HG03064 (cell line): Measurements from ENCODE around the gene GRHL3.

Experiments used
- ATAC-seq: cut with Tn5 transposase; IDR thresholded peaks from one replicate; pipeline ENCODE4 v1.9.1; 2021; ENCODE audit warnings: low read depth; ENCODE audit not compliant: unreplicated experiment

Gene GRHL3

GRCh38 chr1:24317081-24317480 is 2.1 kb upstream of the GRHL3 start:
- ATAC-seq: no peak

GRCh38 chr1:24317956-24318614 is 1.1 kb upstream of the GRHL3 start:
- no peak for ATAC-seq

GRCh38 chr1:24318615-24319311 is 394 bp upstream of the GRHL3 start:
- no peak for ATAC-seq

DNA sequence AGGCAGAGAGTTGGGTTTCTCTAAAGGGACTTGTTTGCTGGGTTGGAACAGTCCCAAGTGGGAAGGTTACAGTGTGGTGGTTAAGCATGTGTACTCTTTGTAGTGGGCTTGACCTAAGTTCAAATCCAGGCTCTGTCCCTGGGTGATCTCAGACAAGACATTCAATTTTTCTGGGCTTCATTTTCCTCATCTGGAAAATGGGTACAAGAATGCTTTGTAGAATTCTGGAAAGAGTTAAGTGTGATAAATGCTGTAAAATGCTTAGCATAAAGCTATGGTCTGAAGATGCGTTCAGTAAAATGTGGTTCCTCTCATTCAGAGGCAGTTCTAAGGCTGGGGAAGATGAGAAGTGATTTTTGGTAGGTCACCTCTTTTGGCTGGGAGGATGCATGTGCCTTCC is 805 bp downstream of the GRHL3 start:
- ATAC-seq: no peak

GRCh38 chr1:24321126-24321525 is 2.0 kb downstream of the GRHL3 start:
- ATAC-seq: no peak

GRCh38 chr1:24321697-24322469 is 2.7 kb downstream of the GRHL3 start:
- ATAC-seq: no peak

- no peak for ATAC-seq
Observed at GRCh38 chr1:24322470-24323177, 3.5 kb downstream of the GRHL3 start.

GRCh38 chr1:24323281-24323680 is 4.1 kb downstream of the GRHL3 start:
- no peak for ATAC-seq

DNA sequence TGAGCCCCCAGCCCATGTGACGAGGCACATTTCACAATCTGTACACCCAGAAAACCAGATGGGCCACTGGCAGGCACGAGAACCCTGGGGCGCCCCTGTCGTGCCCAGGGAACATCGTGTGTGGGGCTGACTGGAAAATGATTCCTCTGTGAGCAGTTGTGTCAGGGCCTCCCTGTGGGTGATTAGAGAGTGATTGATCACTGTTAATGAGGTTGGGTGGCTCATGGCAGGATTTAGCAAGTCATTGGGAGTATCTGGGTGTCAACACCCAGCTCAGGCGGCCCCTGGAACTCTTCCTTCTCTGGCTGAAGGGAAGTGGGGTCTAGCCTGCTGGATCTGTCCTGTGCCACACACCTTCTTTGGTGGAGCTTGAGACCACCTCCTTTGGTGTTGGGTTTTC is 5.7 kb downstream of the GRHL3 start:
- no peak for ATAC-seq

DNA sequence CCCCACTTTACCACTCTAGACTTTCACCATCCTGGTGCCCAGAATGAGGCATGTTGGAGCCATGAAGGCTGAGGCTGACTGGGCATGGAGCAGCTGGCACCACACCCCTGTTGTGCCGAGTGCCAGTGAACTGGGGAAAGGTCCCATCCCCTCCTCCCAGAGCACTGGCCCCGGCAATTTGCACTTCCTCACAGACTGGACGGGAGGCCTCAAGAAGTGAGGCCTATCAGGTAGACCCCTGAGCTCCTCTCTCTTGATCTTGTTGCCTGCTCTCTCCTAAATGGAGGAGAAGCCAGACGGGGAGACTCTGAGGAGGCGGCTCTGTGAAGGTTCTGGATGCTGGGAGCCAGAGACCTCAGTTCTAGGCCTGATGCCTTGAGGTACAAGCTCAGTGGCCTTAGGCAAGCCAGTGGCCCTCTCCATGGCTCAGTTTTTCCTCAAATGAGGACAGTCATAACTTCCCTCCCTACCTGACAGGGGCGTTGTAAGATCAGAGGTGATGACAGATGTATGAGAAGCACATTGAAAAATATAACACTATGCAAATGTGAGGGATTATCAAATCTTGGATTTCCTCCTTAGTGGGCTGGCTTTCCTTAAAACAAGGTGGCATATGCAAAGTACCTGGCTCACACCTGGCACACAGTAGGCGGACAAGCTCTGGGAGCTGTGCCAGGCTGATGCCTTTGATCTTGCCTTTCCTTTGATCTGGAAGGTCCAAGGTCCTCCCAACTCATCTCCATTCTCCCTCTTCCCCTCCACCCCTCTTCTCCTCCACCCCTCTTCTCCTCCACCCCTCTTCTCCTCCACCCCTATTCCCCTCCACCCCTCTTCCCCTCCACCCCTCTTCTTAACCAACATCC is 6.7 kb downstream of the GRHL3 start:
- no peak for ATAC-seq

GRCh38 chr1:24327486-24327885 is 8.3 kb downstream of the GRHL3 start:
- no peak for ATAC-seq

DNA sequence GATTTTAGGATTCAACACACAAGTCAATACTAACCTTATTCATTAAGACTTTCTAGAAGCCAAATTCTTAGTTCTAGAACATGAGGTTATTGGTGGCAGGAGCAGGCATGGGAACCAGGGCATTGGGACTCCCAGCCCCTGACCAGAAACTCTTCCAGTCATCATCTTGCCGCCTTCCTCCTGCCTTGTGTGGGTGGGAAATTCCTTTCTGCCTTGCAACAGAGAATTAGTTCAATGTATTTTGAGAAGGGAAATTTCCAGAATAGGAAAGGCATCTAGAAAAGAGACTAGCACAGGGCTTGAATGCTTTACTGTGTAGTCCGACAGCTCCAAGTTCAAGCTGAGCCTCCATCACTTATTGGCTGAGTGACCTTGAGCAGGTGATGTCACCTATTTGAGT is 8.7 kb downstream of the GRHL3 start:
- ATAC-seq: no peak

GRCh38 chr1:24329331-24329730 is 10.2 kb downstream of the GRHL3 start:
- no peak for ATAC-seq

DNA sequence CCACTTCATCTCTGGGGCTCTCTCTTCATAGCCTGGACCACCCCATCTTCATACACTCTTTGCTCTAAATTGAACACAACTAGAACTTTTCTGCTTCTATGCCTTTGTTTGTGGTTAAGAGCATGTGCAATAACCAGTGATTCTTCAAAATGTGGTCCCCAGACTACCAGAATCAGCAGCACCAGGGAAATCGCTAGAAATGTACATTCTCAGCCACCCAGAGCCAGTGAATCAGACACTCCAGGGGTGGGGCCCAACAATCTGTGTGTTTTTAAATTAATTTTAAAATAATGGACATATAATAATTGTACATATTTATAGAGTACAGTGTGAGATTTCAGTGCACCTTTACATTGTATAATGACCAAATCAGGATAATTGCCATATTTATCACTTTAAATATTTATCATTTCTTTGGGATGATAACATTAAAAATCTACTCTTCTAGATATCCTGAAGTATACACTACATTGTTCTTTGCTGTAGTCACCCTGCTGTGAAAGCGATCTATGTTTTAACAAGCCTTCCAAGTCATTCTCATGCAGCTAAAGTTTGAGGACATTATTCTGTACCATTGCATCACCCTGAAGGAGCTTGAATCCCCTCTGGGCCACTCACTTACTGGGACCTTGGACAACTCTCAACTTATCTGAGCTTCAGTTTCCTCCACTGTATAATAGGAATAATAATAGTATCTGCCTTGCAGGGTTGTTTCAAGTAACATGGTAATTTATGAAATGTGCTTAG is 10.8 kb downstream of the GRHL3 start:
- no peak for ATAC-seq

- no peak for ATAC-seq
Observed at GRCh38 chr1:24331961-24332673, 13.0 kb downstream of the GRHL3 start.

DNA sequence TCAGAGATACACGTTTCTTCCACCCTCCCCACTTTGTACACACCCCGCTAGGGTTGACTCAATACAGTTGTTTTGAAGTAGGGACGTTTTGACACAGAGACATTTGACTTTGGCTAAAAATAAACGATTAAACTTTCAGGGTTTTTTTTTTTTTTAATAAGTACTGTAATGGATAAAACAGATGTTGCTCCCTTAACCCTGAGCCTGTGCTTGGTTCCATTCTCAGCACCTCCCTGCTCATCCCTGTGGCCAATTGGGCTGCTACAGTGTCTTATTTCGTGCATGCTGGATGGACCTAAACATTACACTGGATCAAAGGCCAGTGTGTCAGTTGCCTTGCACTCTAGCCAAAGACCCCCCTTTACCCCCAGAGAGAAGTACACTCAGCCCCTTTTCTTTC is 16.9 kb downstream of the GRHL3 start:
- ATAC-seq: no peak

DNA sequence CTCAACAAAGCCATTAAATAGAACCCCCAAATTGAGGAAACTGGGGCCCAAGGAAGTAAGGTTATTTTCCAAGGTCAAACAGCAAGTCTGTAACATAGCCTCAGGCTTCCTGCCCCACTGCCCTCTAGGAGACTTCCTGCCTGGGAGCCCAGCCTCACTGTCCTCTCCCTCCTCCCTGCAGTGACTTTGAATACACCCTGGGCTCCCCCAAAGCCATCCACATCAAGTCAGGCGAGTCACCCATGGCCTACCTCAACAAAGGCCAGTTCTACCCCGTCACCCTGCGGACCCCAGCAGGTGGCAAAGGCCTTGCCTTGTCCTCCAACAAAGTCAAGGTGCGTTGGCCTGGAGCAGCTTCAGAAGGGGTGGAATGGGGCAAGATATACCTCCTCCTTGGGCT is 18.3 kb downstream of the GRHL3 start:
- no peak for ATAC-seq

DNA sequence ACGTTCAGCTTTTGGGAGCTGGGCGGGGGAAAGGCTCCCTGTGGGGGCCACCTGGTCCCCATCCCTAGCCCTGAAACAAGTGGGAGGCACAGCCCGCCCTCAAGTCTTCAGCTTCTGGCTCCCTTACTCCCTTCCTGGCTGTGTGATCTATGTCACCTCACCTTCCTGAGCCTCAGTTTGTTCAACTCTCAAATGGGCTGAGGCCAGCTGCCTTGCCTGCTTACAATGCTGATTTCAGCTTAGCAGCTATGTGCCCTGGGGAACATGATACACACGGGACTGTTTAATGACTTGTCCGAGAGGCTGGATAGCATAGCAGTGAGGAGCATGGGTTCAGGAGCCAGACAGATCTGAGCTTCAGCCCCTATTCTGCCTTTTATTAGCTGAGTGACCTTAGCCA is 19.3 kb downstream of the GRHL3 start:
- ATAC-seq: no peak

DNA sequence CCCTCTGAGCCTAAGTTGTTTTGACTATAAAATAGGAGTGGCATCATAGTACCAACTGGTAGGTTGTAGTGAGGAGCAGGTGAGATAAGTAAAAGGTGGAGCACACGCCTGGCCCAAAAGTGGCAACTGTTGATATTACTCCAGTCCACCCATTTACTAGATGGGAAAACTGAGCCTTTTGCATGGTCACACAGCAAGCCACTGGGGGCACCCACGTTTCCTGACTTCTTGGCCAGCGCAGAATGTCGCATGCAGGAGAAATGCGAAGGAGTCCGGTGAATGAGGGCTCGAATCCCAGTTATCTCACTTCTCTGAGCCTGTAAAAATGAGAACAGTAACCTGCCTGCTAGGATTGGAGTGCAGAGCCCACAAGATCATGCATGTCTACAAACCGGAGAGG is 20.8 kb downstream of the GRHL3 start:
- ATAC-seq: no peak
